HUES6 (cell line): ENCODE data around the gene ATXN7L2.
"Not testable (repeated sequence)": the region's sequence is repeated elsewhere in the genome, so short reads cannot be mapped to it uniquely, and the experiment has no call there.

Experiments used
- H3K27ac ChIP-seq: 2 replicates; pipeline ENCODE4 v1.7.0; 2013; ENCODE audit warnings: low read depth, mild to moderate bottlenecking, low read length, inconsistent platforms
- H3K27me3 ChIP-seq: 2 replicates; pipeline ENCODE4 v1.6.1; 2013; ENCODE audit warnings: low read length; ENCODE audit not compliant: control insufficient read depth, insufficient read depth
- H3K36me3 ChIP-seq: 2 replicates; pipeline ENCODE4 v1.6.1; 2013; ENCODE audit warnings: low read length; ENCODE audit not compliant: control insufficient read depth, insufficient read depth
- H3K4me1 ChIP-seq: 2 replicates; pipeline ENCODE4 v1.6.1; 2013; ENCODE audit warnings: low read length; ENCODE audit not compliant: control insufficient read depth, insufficient read depth
- H3K4me3 ChIP-seq: 2 replicates; pipeline ENCODE4 v1.5.1; 2013; ENCODE audit warnings: low read depth, low read length
- H3K9ac ChIP-seq: one replicate; pipeline ENCODE4 v1.6.1; 2013; ENCODE audit warnings: mild to moderate bottlenecking, low read length
- H3K9me3 ChIP-seq: 2 replicates; pipeline ENCODE4 v1.6.1; 2013; ENCODE audit warnings: low read depth, low read length; ENCODE audit not compliant: control insufficient read depth, insufficient read depth

The ATXN7L2 gene, protein sequence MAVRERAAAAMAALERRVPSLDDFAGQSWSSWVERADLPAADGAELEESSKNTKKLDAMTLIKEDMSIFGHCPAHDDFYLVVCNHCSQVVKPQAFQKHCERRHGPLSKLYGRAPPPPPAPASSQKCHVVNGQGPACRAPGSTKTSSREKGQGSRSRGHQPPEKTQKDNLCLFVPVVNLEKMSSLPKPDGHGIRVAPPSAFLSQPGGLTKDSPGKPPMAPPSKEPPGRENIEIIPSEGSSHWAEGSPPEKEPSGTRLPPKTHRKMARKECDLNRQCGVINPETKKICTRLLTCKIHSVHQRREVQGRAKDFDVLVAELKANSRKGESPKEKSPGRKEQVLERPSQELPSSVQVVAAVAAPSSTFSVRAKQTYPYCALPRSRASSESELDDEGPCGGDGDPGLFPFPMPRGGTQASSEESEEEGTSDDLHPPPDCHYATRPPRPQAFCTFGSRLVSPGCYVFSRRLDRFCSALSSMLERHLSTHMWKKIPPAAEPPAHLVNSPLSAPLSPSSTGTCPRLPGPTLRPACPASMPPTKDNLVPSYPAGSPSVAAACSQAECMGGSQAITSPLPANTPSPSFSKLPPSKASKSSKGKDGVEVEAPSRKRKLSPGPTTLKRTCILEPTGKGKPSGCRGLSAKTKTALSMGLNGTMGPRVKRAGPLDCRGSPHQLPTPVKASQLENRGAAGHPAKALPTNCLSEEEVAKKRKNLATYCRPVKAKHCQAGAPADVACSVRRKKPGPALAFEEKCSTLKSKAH

DNA sequence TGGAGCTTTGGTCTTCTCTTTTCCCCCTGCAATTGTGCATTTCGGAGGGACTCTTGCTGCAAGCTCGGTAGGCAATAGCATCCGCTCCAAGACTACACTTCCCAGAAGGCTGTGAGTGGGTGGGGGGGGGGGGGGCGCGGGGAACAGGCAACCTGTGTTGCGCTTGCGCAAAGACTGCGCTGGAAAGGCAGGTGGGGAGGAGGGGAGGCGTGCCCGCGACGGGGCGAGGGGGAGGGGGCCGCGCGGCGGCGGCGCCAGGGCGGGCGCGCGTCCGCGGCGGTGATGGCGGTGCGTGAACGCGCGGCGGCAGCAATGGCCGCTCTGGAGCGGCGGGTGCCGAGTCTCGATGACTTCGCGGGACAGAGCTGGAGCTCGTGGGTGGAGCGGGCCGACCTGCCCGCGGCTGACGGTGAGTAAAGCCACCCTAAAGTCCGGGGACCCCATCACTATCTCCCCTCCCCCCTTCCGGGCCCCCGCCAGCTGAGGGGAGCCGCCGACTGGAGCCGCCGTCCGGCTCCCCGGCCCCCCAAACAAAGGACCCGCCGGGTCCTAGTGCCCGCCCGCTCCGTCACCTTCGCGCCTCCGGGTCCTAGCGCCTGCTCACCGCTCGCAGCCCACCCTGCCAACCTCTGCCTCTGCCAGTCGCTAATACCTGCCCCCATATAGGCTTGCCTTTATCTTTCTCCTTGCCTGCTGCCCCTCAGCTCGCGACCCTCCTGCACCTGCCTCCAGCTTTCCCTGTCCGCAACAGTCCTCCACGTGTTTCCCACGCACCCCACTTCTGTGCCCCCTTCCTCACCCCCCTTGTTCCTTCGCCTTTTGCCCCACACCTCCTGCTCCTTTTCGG, at the start of gene ATXN7L2:
TSS of gene ATXN7L2 (plus strand) at position 234 of the 847 bp plus-strand sequence. CDS start at position 283, 49 bp downstream.
- peaks cover 5% of the 10 kb centered on the region for H3K4me1 ChIP-seq
- no peaks in the 10 kb centered on the region for H3K9me3 ChIP-seq
- peak within 1 kb of the TSS; percentile 92 for H3K9ac ChIP-seq
- peak within 1 kb of the TSS; percentile 99 for H3K27ac ChIP-seq
- peaks cover 19% of the 10 kb centered on the region; the same call in 1 of the 2 replicates for H3K27me3 ChIP-seq
- peak within 1 kb of the TSS; percentile 95 for H3K4me3 ChIP-seq
- no peaks in the 10 kb centered on the region for H3K36me3 ChIP-seq

DNA sequence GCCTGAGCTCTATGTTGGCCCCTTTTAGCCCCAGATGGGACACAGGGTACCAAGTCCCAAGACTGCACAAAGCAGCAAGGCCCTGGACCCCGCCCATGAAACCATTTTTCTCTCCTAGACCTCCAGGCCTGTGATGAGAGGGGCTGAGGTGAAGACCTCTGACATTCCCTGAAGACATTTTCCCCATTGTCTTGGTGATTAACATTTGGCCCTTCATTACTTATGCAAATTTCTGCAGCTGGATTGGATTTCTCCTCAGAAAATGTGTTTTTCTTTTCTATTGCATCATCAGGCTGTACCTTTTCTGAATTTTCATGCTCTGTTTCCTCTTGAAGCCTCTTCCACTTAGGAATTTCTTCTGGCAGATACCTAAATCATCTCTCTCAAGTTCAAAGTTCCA, 49.2 kb upstream of the ATXN7L2 start:
- Histone ChIP-seq H3K9me3 (peaks cover 19% of the 10 kb centered on the region), H3K27me3 (no peaks in the 10 kb centered on the region), H3K9ac (no peak overlapping the region), H3K4me3 (no peak overlapping the region), H3K4me1 (no peaks in the 10 kb centered on the region), H3K27ac (no peak overlapping the region), H3K36me3 (no peaks in the 10 kb centered on the region)

DNA sequence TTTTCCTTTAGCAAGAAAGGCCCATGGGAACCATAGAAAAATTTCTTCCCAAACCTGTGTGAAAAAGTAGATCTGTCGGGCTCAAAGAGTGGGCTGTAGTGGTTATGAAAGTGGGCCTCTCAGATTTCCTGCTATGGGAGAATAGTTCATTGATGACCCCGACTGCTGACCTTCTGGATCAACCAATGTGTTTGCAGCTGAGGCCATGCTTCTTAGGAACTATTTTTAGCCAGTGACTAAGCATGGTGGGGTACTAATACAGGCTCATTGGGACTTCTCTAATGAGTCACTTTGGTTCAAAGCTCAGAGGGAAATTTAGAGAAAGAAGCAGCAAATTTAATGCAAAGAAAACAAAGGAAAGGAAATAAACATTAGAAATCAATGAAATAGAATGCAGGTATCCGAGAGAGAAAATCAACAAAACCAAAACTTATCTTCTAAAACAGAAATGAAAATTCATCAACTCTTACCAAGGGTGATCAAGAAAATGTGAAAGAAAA, 44.9 kb upstream of the ATXN7L2 start:
- no peak overlapping the region for H3K27ac ChIP-seq
- H3K4me3 ChIP-seq, result no peak overlapping the region
- H3K4me1 ChIP-seq, result no peaks in the 10 kb centered on the region
- H3K9ac ChIP-seq, result no peak overlapping the region
- no peaks in the 10 kb centered on the region for H3K36me3 ChIP-seq
- peaks cover 10% of the 10 kb centered on the region for H3K9me3 ChIP-seq
- H3K27me3 ChIP-seq, result 0 out of 2 replicates have a peak, but pooled peaks cover 6% of the 10 kb centered on the region

DNA sequence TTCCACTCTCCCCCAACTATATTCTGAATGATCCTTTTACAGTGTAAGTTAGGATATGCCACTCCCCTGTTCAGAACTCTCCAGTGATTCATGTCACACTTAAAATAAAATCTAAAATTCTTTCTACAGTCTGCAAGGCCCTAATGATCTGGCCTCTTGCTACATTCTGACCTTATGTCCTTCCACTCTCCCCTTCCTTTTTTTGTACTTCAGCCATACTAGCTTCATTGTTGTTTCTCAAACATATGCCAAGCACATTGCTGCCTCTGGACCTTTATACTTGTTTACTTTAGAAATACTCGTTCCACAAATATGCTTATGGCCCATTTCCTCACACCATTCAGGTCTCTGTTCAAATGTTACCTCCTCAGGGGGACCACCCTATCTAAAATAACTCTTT, 42.6 kb upstream of the ATXN7L2 start:
- H3K27ac ChIP-seq, result no peak overlapping the region

DNA sequence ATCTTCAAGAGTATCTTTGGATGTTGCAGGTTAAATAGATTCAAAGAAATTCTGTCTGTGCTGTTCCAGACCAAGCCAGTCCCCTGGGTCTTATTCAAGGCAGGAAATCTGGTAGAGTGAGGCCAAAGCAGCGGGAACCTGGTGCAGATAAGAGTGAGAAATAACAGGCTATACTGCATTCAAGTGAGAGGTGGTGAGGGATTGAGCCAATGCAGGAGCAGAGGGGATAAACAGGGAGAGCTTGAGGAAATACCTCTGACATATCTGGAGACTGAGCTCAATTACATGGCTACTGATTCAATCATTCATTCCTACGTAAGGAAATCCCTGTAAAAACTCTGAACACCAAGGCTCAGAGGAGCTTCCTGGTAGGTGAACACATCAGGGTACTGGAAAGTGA, 40.2 kb upstream of the ATXN7L2 start:
- no peaks in the 10 kb centered on the region for H3K9me3 ChIP-seq
- H3K36me3 ChIP-seq, result no peaks in the 10 kb centered on the region
- H3K4me3 ChIP-seq, result no peak overlapping the region
- H3K27me3 ChIP-seq, result peaks cover 12% of the 10 kb centered on the region; the same call in 1 of the 2 replicates
- H3K4me1 ChIP-seq, result no peaks in the 10 kb centered on the region
- no peak overlapping the region for H3K9ac ChIP-seq
- H3K27ac ChIP-seq, result no peak overlapping the region

More for the DNA sequence above, 42.6 kb upstream of the ATXN7L2 start:
- Histone ChIP-seq H3K4me1 (no peaks in the 10 kb centered on the region), H3K9me3 (no peaks in the 10 kb centered on the region), H3K4me3 (no peak overlapping the region), H3K9ac (no peak overlapping the region), H3K36me3 (no peaks in the 10 kb centered on the region), H3K27me3 (peaks cover 12% of the 10 kb centered on the region; the same call in 1 of the 2 replicates)

DNA sequence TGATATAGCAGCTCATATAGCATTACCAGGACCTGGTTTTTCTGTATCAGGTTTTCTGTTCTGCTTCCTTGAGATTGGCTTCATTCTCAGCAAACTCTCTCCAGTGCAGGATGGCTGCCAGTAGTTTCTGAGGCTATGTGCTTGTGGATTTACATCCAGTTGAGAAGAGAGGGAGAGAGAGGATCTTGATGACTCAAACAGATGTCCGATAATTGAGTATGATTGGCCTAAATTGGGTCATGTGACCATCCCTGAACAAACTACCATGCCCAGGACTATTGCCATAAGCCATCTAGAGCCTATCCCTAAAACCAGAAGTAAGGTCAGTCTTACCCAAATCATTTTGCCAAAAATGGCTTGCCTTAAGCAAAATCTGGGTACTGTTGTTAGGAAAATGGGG, 39.4 kb upstream of the ATXN7L2 start:
- Histone ChIP-seq H3K9me3 (no peaks in the 10 kb centered on the region), H3K36me3 (no peaks in the 10 kb centered on the region), H3K4me3 (no peak overlapping the region), H3K9ac (no peak overlapping the region), H3K27ac (no peak overlapping the region), H3K4me1 (no peaks in the 10 kb centered on the region), H3K27me3 (peaks cover 12% of the 10 kb centered on the region; the same call in 1 of the 2 replicates)

DNA sequence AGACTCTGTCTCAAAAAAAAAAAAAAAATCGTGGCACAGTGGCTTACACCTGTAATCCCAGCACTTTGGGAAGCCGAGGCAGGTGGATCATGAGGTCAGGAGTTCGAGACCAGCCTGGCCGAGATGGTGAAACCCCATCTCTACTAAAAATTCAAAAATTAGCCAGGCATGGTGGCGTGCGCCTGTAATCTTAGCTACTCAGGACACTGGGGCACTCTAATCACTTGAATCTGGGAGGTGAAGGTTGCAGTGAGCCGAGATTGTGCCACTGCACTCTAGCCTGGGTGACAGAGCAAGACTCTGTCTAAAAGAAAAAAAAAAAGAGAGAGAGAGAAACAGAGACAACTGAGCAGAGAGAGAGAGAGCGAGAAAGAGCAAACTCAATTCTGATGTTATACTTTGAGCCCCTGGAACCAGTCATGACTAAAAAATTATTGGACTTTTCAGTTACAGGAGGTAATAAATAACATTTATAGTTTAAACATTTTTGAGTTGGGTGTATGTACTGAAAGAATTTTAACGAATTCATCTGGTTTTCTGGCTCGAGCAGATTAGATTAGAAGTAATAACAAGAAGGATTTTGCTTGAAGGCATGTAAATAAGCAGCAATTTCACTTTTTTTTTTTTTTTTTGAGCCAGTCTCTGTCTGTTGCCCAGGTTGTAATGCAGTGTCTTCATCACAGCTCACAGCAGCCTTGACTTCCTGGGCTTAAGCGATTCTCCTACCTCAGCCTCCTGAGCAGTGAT, 37.6 kb upstream of the ATXN7L2 start:
- H3K27me3 ChIP-seq, result peaks cover 12% of the 10 kb centered on the region; the same call in 1 of the 2 replicates
- not testable (repeated sequence) for H3K9ac ChIP-seq, H3K4me3 ChIP-seq, H3K9me3 ChIP-seq, H3K27ac ChIP-seq, H3K4me1 ChIP-seq, H3K36me3 ChIP-seq

DNA sequence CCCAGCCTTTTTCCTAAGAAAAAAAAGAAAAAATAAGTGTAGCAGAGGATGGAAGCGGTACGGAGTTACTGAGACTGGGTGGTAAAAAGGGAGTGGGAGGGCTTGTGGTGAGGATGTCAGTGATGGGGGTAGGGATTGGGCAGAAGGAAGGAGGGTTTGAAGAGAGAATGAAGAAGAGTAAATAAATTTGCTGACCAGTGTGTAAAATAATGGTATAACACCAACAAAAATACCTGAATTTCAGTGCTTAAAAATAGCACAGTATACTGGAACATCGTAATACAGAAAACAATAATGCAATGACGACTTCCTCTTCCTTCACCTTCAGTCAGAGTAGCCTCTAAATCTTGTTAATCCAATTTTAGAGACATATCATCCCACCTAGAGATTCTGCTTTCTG, 36.2 kb upstream of the ATXN7L2 start:
- no peaks in the 10 kb centered on the region for H3K4me1 ChIP-seq
- H3K36me3 ChIP-seq, result no peaks in the 10 kb centered on the region
- no peak overlapping the region for H3K4me3 ChIP-seq
- H3K9ac ChIP-seq, result no peak overlapping the region
- no peaks in the 10 kb centered on the region for H3K9me3 ChIP-seq
- no peak overlapping the region for H3K27ac ChIP-seq
- H3K27me3 ChIP-seq, result peaks cover 6% of the 10 kb centered on the region; the same call in 1 of the 2 replicates

DNA sequence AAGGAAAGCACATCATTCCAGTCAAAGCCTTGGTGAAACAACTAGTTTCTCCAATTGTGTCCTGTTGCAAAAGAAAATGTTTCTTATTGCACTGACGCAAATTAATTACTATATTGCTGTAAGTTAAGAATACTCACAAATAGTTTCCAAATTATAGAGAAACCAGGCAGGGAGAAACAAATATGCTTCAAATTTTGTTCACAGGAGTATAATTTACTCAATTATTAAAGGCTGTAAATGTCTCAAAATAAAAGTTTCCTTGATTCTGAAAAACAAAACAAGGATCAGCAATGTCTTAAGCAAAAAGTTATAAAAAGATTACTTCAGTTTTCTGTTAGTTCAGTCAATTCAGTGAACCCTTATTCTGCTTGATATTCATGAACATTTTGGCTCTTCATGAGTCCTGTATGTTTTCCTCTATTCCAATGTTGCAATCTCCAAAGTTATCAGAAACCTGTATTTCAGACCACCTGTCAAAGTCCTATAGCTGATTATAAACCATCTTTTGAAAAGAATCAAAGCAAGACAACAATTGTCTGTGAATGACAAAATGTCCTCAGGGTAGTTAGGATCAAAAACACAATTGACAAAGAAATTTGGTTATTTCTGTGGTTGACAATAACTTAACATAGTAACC, 29.1 kb upstream of the ATXN7L2 start:
- no peak overlapping the region for H3K4me3 ChIP-seq
- H3K9ac ChIP-seq, result no peak overlapping the region
- no peaks in the 10 kb centered on the region for H3K4me1 ChIP-seq
- no peaks in the 10 kb centered on the region for H3K36me3 ChIP-seq
- peaks cover 13% of the 10 kb centered on the region for H3K9me3 ChIP-seq
- no peaks in the 10 kb centered on the region for H3K27me3 ChIP-seq
- H3K27ac ChIP-seq, result no peak overlapping the region

DNA sequence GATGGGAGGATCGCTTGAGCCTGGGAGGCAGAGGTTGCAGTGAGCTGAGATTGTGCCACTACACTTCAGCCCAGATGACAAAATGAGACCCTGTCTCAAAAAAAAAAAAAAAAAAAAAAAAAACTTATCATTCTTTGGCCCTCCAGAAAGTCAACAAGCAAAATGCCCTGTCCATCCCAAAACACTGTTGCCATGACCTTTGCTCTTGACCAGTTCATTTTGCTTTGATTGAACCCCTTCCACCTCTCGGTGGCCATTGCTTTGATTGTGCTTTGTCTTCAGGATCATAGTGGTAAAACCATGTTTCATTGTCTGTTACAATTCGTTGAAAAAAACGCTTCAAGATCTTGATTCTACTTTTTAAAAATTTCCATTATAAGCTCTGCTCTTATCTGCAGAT, 25.9 kb upstream of the ATXN7L2 start:
- H3K4me1 ChIP-seq, result no peaks in the 10 kb centered on the region
- H3K4me3 ChIP-seq, result no peak overlapping the region
- no peaks in the 10 kb centered on the region for H3K36me3 ChIP-seq
- H3K9me3 ChIP-seq, result peaks cover 13% of the 10 kb centered on the region
- H3K9ac ChIP-seq, result no peak overlapping the region
- H3K27ac ChIP-seq, result no peak overlapping the region
- peaks cover 5% of the 10 kb centered on the region; the same call in 1 of the 2 replicates for H3K27me3 ChIP-seq
